Panc1 (cell line): ENCODE measurements around the gene NMT1. TPM values are rescaled to one million over a fixed set of nuclear protein-coding genes. Genes with fewer than 3 reads are reported as not detected.

Experiments used
- ATAC-seq: fragments of 200-7000 bp; cut with Tn5 transposase; 2 replicates; pipeline ENCODE4 v1.9.1; 2020; ENCODE audit warnings: mild to moderate bottlenecking, moderate library complexity
- BruUV-seq: library from RNA; stranded (reverse); fragments of 400-500 nt; replicated peaks from 2 replicates; lab custom pipeline; 2021; lab: Mats Ljungman, UMichigan
- CTCF ChIA-PET: fragments of 300-600 bp; sonication (Branson Sonifier 250); formaldehyde crosslinking; loops from one replicate; lab custom pipeline; 2022; ENCODE audit warnings: antibody characterized with exemption; lab: Charles Lee
- POLR2A ChIA-PET: fragments of 300-600 bp; sonication (Branson Sonifier 250); formaldehyde crosslinking; loops from one replicate; lab custom pipeline; 2022; ENCODE audit warnings: antibody characterized with exemption; lab: Charles Lee
- DNase-seq: peaks from one replicate; pipeline ENCODE4 v3.0.0-alpha.2; 2010; ENCODE audit warnings: low read depth, low spot score
- H3K27ac ChIP-seq: 2 replicates; pipeline ENCODE4 v1.5.1; 2011; ENCODE audit warnings: mild to moderate bottlenecking, low read length, inconsistent platforms
- H3K27me3 ChIP-seq: fragments of 200-500 bp; sonication (Bioruptor generic); 2 replicates; pipeline ENCODE4 v1.6.0; 2014; ENCODE audit warnings: low read length, inconsistent platforms; ENCODE audit not compliant: control insufficient read depth, insufficient read depth
- H3K36me3 ChIP-seq: fragments of 200-500 bp; sonication (Bioruptor generic); 2 replicates; pipeline ENCODE4 v1.5.1; 2014; ENCODE audit warnings: inconsistent platforms, mild to moderate bottlenecking, low read length, moderate library complexity; ENCODE audit not compliant: control insufficient read depth, insufficient read depth
- H3K4me1 ChIP-seq: 2 replicates; pipeline ENCODE4 v1.5.1; 2011; ENCODE audit warnings: inconsistent platforms, mild to moderate bottlenecking, low read length, moderate library complexity; ENCODE audit not compliant: control insufficient read depth, insufficient read depth
- H3K4me3 ChIP-seq, 2 experiments: 2 replicates each; pipeline ENCODE4 v1.5.1; 2011 to 2012; ENCODE audit warnings: low read depth in 2 of 2, low read length in 2 of 2, mild to moderate bottlenecking in 2 of 2, inconsistent platforms in 1 of 2, moderate library complexity in 1 of 2
- H3K9me3 ChIP-seq: fragments of 200-500 bp; sonication (Bioruptor generic); 2 replicates; pipeline ENCODE4 v1.5.1; 2014; ENCODE audit warnings: low read depth, mild to moderate bottlenecking, inconsistent platforms, low read length, moderate library complexity; ENCODE audit not compliant: control insufficient read depth, insufficient read depth
- CTCF ChIP-seq: fragments of 450-650 bp; IDR thresholded peaks from 2 replicates; pipeline ENCODE4 v1.5.1; 2017; ENCODE audit warnings: mild to moderate bottlenecking
- POLR2AphosphoS5 ChIP-seq: IDR thresholded peaks from 2 replicates; pipeline ENCODE4 v1.6.1; 2012; ENCODE audit warnings: mild to moderate bottlenecking, low read depth, low read length, moderate library complexity
- REST ChIP-seq, 2 experiments: IDR thresholded peaks; 2 replicates each; pipeline ENCODE4 v1.6.1; 2011 to 2012; ENCODE audit warnings: low read depth in 2 of 2, control low read depth in 1 of 2, low read length in 1 of 2, mild to moderate bottlenecking in 1 of 2, moderate library complexity in 1 of 2; ENCODE audit not compliant: insufficient read depth in 1 of 2
- SIN3A ChIP-seq: IDR thresholded peaks from 2 replicates; pipeline ENCODE4 v1.6.1; 2012; ENCODE audit warnings: low read depth, mild to moderate bottlenecking, low read length, moderate library complexity, borderline replicate concordance; ENCODE audit not compliant: insufficient read depth
- TCF7L2 ChIP-seq: IDR thresholded peaks from 2 replicates; pipeline ENCODE4 v1.6.1; 2011; ENCODE audit warnings: mild to moderate bottlenecking, low read depth, low read length, inconsistent platforms
- in situ Hi-C: cut with HindIII; loops from 2 replicates; pipeline ENCODE4 v1.10.0; 2016; ENCODE audit warnings: low sequenced_read_pairs, low pct_unique_long_range_greater_than_20kb
- intact Hi-C: fragments of 100-400 bp; cut with micrococcal nuclease; formaldehyde crosslinking; loops from one replicate; pipeline ENCODE4 v1.10.0; 2022; ENCODE audit not compliant: unreplicated experiment
- total RNA-seq: library from RNA; stranded (reverse); gene quantifications from one replicate; pipeline ENCODE4 v1.2.1, GENCODE V29; 2021; ENCODE audit not compliant: unreplicated experiment

Gene NMT1
- total RNA-seq, 1 experiment from 2014 or later, result 105 TPM

- Histone ChIP-seq H3K27ac (no peak overlapping the region), H3K9me3 (no peaks in the 10 kb centered on the region), H3K27me3 (no peaks in the 10 kb centered on the region), H3K4me1 (no peaks in the 10 kb centered on the region), H3K36me3 (peaks cover 6% of the 10 kb centered on the region; the same call in 1 of the 2 replicates), H3K4me3 (no peak overlapping the region)
- in situ Hi-C loops, result no loop called here
- DNase-seq (peak; percentile 36), ATAC-seq (peak; percentile 93)
- TF ChIP-seq CTCF (peak; percentile 88), REST (IDR thresholded peaks at IDR 0.05; ENCODE audit: insufficient read depth in 1 of 2, low read depth in 2 of 2, low read length in 1 of 2) (no peak), TCF7L2 (no peak)
- intact Hi-C loops, result no loop called here
- no TSS peak for BruUV-seq
- ChIA-PET POLR2A (no interaction called here), CTCF (interaction anchor here (0.5 to 0.8 kb wide), 4 partner anchors 12 to 1094 kb away, joined by 3 to 5 read pairs (median 4); partner anchors contain the start of gene KANSL1)
These were observed 37.9 kb downstream of the NMT1 start for GRCh38 chr17:45098869-45099616.

GRCh38 chr17:45101546-45101882, 40.4 kb downstream of the NMT1 start:
- TF ChIP-seq POLR2AphosphoS5 (no peak), TCF7L2 (no peak), CTCF (no peak), REST (IDR thresholded peaks at IDR 0.05; ENCODE audit: insufficient read depth in 1 of 2, low read depth in 2 of 2, low read length in 1 of 2) (no peak), SIN3A (no peak)
- H3K9me3 ChIP-seq, result no peaks in the 10 kb centered on the region
- DNase-seq (no peak), ATAC-seq (no peak)
- no peaks in the 10 kb centered on the region for H3K27me3 ChIP-seq
- intact Hi-C loops (no loop called here), in situ Hi-C loops (no loop called here)
- H3K4me3 ChIP-seq, result no peak overlapping the region
- POLR2A ChIA-PET, result no interaction called here
- peaks cover 6% of the 10 kb centered on the region; the same call in 1 of the 2 replicates for H3K36me3 ChIP-seq
- no TSS peak for BruUV-seq
- CTCF ChIA-PET, result no interaction called here
- H3K27ac ChIP-seq, result no peak overlapping the region
- no peaks in the 10 kb centered on the region for H3K4me1 ChIP-seq
